ENCODE data around the gene TOX2.

- TF ChIP-seq ZFX (IDR thresholded peaks at IDR 0.05; ENCODE audit: borderline replicate concordance) (no peak), CTCF (IDR thresholded peaks at IDR 0.05) (no peak)
Measured at GRCh38 chr20:44028003-44028730, 113.5 kb downstream of the TOX2 start.

Measured in 22Rv1 (cell line).